Inferior parietal cortex (tissue), 1 donor: ENCODE data around the gene APOA1.
"Not testable (repeated sequence)": the region's sequence is repeated elsewhere in the genome, so short reads cannot be mapped to it uniquely, and the experiment has no call there.

Experiments
- DNase-seq: peaks from one replicate; pipeline ENCODE4 v3.0.0-alpha.2; 2016; ENCODE audit errors: extremely low spot score

Gene APOA1

DNA sequence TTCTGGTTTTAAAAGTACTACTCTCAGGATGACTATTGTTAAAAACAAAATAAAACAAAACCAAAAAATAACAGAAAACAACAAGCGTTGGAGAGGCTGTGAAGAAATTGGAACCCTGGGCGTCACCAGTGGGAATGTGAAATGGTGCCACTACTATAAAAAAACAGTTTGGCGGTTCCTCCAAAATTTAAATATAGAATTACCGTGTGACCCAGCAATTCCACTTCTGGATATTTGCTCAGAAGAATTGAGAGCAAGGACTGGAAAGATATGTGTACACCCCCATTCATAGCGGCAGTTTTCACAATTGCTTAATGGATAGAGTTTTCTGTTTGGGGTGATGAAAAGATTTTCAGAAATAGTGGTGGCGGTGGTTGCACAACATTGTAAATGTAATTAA, 22.9 kb downstream of the APOA1 start:
- no peak for DNase-seq

DNA sequence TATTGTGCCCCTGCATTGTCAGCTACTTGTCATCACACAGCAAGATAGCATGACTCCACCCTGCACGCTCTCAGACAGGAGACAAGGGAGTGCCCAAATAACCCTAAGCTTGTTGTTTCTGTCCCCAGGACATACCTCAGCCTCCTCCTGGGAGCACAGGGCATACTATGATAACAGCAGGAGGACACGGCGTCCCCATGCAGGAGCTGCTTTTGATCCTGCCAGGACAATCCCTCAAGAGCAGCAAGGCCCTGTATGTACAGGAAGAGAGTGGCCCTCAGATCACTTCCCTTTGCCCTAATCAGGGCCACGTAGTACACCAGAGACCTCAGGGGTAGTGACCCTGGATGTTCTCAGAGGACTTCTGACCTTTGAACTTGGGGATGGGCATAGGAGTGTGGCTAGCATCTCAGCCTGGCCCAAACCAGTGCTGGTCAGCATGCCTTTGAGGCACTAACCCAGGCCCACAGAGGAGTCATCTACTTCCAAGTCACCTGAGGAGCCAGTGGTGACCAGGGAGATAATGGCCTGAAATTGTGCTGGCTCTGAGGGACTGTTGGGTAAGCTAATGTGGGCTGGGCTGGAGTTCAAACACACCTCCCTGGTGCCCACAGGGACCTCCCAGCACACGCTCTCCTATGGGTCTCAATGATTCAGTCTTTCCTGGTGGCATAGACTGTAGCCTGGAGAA, 23.5 kb downstream of the APOA1 start:
- DNase-seq: no peak

DNA sequence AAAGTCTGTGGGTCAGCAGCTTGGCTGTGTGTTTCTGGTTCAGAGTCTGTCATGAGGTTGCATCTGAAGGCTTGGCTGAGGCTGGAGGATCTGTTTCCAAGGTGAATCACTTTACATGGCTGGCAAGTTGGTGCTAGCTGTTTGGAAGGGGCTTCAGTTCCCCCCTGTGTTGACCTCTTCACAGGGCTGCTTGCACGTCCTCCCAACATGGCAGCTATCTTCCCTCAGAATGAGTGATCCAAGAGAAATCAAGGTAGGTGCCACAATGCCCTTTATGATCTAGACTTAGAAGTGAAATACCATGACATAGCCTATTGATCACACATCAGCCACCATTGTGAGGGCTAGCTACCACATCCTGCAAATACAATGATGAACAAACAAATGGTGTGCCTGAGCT, 24.3 kb downstream of the APOA1 start:
- DNase-seq: no peak

- DNase-seq: no peak
Measured at GRCh38 chr11:116812109-116812508, 25.3 kb downstream of the APOA1 start.

DNA sequence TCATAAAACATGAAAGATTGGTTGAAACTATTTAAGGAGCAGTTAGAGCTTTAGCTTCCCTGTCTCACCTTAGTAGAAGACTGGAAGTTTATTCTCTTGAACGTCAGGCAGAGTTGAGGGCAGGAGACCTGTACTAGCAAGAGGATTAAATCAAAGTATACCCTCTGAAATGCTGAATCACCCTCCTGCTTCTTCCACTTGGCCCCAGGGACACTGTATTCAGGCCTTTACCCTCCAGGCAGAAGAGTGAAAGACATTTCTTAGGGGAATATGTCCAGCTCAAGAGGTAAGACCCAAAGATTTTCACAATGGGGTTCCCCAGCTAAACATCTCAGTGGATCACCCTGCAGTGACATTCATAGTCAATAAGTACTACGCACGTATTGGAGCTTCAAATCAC, 26.2 kb downstream of the APOA1 start:
- DNase-seq: no peak

- DNase-seq: no peak
Measured at GRCh38 chr11:116808262-116809175, 28.9 kb downstream of the APOA1 start.

- no peak for DNase-seq
Measured at GRCh38 chr11:116807601-116808261, 29.7 kb downstream of the APOA1 start.

DNA sequence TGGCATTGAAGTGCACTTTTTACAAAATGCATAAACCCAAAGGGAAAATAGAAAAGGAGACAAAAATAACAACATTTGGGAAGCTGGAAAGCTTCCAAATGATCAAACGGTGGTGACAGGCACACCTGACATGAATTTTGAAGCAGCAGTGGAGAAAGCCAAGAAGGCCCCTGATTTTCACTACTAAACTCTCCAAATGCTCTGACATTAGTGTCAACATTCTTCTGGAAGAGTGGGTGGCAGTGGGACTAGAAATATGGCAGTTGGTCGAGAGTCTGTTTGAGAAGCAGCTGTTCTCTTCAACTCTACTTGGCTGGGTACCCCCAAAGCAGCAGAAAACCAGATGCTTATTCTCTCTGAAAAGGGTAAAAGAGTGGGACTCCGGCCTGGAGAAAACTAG, 33.4 kb downstream of the APOA1 start:
- no peak for DNase-seq

GRCh38 chr11:116801662-116802061, 35.8 kb downstream of the APOA1 start:
- DNase-seq: not testable (repeated sequence)

GRCh38 chr11:116800610-116801009, 36.8 kb downstream of the APOA1 start:
- no peak for DNase-seq

GRCh38 chr11:116798368-116798767, 39.1 kb downstream of the APOA1 start:
- no peak for DNase-seq

- DNase-seq: no peak
Measured at GRCh38 chr11:116797816-116798215, 39.6 kb downstream of the APOA1 start.

DNA sequence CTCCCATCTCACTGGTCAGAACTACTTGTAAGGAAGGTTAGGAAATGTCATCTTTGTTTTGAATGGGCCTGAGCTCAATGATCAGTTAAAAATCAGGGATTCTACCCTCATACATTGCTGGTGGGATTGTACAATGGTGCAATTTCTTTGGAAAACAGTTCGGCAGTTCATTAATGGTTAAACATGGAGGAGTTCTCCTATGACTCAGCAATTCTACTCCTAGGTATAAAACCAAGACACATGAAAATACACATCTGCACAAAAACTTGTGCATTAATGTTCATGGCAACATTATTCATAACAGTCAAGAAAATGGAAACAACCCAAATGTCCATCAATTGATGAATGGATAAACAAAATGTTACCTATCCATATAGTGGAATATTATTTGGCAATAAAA, 40.9 kb downstream of the APOA1 start:
- no peak for DNase-seq

GRCh38 chr11:116794851-116795250, 42.6 kb downstream of the APOA1 start:
- no peak for DNase-seq

GRCh38 chr11:116793772-116794097, 43.7 kb downstream of the APOA1 start:
- DNase-seq: no peak

DNA sequence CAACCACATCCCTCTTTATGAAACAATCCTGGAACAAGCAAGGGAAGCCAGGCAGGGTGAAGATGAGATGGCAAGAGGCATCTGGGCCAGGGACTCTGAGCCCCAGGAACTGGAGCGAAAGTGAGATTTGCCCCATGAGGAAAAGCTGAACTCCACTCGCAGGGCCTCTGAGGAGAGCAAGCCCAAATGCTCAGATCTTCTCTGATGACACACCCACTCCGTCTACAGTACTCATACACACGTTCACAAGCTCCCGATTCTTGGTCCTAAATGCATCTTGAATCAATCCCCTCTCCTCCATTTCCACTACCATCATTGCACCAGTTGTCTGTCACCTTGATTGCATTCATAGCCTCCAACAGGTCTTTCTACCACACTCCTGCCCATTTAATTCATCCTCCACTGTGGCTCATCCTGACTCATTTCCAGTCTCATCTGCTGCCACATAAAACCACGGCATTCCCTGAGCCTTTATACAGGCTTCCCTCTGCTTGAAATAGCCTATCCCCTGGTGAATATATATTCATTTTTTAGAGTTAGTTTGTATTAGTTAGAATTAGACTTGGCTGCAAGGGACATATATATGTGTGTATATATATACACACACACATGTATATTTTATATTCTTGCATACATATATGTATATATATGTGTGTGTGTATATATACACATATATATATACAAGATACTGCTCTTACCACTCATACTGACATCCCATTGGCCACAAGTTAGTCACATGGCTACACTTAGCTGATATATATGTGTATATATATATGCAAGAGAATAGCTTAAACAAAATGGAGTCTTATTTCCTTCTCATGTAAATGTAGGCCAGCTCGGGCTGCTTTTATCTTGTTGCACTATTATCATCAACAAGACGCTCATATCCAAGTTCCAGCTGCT, 44.3 kb downstream of the APOA1 start:
- DNase-seq: no peak

DNA sequence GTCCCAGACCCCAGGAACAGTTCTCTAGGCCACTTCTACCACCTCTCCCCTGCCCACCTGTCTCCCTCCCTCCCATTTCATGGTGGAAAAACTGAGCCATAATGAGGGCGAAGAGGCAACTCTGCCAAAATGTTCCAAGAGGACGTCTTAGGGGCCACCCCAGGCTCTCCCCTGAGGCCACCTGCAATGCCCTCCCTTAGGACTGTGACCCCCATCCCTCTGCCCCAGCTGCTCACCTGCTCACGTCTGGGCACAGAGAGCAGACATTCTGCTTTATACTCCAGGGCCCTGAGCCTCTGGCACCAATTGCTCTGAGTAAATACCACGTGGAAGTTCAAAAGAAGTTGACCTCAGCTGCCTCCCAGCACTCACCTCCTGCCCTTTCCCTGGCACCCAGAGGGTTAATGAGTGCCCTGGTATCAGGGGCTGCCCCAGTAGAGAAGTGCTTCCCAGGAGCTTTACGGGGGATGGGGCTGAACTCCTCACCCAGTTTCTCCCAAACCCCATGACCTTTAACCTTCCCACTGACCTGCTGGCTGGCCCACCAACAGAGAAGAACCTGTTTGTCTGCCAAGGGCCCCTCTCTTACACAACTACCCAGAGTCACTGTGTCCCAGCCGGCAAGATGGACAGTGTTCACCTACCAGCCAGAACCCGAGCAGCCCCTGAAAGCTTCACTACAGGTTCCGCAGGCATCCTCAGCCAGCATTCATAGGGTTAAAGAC, 45.1 kb downstream of the APOA1 start:
- DNase-seq: no peak

DNA sequence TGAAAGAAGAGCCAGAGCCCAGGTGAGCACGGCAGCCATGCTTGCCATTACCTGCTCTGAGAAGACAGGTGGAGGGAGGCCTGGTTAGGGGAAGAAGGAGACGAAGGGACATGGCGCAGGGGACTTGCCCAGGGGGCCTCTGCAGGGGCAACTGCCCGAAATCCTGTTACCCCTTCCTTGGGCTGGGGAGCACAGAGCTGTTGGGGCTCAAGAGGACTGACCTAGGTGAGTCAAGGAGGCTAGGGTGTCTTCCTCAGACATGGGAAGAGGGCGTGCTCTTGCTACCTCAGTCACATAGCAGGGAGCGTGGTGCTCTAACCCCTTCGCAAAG, 45.6 kb downstream of the APOA1 start, which contains the start of gene APOA5:
TSS of gene APOA5 (minus strand) at position 67 of the 331 bp plus-strand sequence. CDS start at position 48, 19 bp downstream.
- no peak for DNase-seq

DNA sequence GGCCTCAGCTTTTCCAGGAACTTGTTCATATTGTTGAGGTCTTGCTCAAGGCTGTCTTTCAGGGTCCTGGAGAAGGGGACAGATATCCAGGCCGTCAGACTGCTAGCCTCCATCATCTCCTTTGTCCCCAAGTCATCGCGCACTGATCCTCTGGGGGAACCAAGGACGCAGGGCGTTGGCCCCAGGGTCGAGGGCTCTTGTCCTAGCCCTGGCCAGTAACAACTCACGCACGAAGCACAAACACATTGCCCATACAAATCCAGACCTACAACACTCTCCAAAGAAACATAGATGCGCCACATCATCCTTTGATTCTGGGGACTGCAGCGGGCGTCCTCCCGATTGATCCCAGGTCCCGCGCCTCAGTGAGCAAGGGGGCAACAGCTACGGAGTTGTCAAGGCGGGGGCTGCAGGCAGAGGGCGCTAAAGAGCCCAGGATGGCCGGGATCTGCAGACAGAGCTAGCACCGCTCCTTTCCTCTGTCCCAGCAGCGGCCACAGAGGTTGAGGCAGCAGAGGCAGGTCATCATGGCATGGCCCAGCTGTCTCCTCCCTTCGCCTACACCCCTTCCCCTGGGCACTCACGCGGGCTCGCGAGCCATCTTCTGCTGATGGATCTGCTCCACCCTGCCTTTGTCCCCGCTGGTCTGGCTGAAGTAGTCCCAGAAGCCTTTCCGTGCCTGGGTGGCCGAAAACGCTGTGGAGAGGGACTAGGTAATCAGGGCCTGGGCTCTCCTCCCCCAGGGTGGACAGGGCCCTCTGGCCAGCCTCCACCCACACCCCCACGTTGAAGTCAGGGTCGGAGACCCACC, 46.2 kb downstream of the APOA1 start:
- DNase-seq: peak; percentile 82
